Activated gamma-delta T cell treated with Interleukin-2 at 50 U/mL for 16 hours (primary cell): ENCODE measurements around the gene DNAH17.

Experiments used
- DNase-seq: peaks from one replicate; pipeline ENCODE4 v3.0.0-alpha.2; 2020

The DNAH17 gene

GRCh38 chr17:78571329-78571728 lies 5.9 kb downstream of the DNAH17 start:
- no peak for DNase-seq

GRCh38 chr17:78568494-78569115 lies 8.6 kb downstream of the DNAH17 start:
- DNase-seq: no peak

- DNase-seq: no peak
Observed at GRCh38 chr17:78567991-78568390, 9.2 kb downstream of the DNAH17 start.

GRCh38 chr17:78566947-78567346 lies 10.2 kb downstream of the DNAH17 start:
- DNase-seq: no peak

- no peak for DNase-seq
Observed at GRCh38 chr17:78563189-78564145, 13.7 kb downstream of the DNAH17 start.

GRCh38 chr17:78562734-78563133 lies 14.5 kb downstream of the DNAH17 start:
- DNase-seq: no peak

GRCh38 chr17:78561166-78561565 lies 16.0 kb downstream of the DNAH17 start:
- DNase-seq: no peak

- no peak for DNase-seq
Observed at GRCh38 chr17:78560731-78561130, 16.5 kb downstream of the DNAH17 start.

- DNase-seq: no peak
Observed at GRCh38 chr17:78559749-78560368, 17.3 kb downstream of the DNAH17 start.

GRCh38 chr17:78558989-78559388 lies 18.2 kb downstream of the DNAH17 start:
- DNase-seq: no peak

GRCh38 chr17:78558181-78558850 lies 18.9 kb downstream of the DNAH17 start:
- no peak for DNase-seq

- no peak for DNase-seq
Observed at GRCh38 chr17:78557598-78558039, 19.6 kb downstream of the DNAH17 start.

GRCh38 chr17:78556812-78557211 lies 20.4 kb downstream of the DNAH17 start:
- no peak for DNase-seq

GRCh38 chr17:78555746-78556401 lies 21.3 kb downstream of the DNAH17 start:
- DNase-seq: no peak

GRCh38 chr17:78550464-78550863 lies 26.7 kb downstream of the DNAH17 start:
- no peak for DNase-seq

GRCh38 chr17:78548725-78549124 lies 28.5 kb downstream of the DNAH17 start:
- DNase-seq: no peak

- DNase-seq: no peak
Observed at GRCh38 chr17:78547035-78547434, 30.2 kb downstream of the DNAH17 start.

- no peak for DNase-seq
Observed at GRCh38 chr17:78546476-78546875, 30.7 kb downstream of the DNAH17 start.

GRCh38 chr17:78544881-78545755 lies 32.1 kb downstream of the DNAH17 start:
- no peak for DNase-seq

- DNase-seq: no peak
Observed at GRCh38 chr17:78541488-78542206, 35.5 kb downstream of the DNAH17 start.

- no peak for DNase-seq
Observed at GRCh38 chr17:78539781-78540180, 37.4 kb downstream of the DNAH17 start.
